Measurements from ENCODE around the gene PNCK.

GRCh38 chrX:153687121-153688039 is 13.8 kb upstream of the PNCK start, which contains the start of gene SLC6A8:
- TF ChIP-seq POLR2A (IDR thresholded peaks at IDR 0.05; ENCODE audit: low read length): peak; percentile 66
- TF ChIP-seq RAD21 (conservative IDR thresholded peaks at IDR 0.05 in 1 of 2, IDR thresholded peaks at IDR 0.05 in 1 of 2): 0 out of 5 replicates have a peak, but pooled peaks of 1 of the 2 experiments have one; percentile 16
- no peak for TF ChIP-seq EHF (CRISPR knock-in tag; IDR thresholded peaks at IDR 0.05)
- TF ChIP-seq CTCF (IDR thresholded peaks at IDR 0.05): peak; percentile 23
- TF ChIP-seq EHMT2 (IDR thresholded peaks at IDR 0.05; ENCODE audit: low read depth): no peak
- TF ChIP-seq, protein P1, sequence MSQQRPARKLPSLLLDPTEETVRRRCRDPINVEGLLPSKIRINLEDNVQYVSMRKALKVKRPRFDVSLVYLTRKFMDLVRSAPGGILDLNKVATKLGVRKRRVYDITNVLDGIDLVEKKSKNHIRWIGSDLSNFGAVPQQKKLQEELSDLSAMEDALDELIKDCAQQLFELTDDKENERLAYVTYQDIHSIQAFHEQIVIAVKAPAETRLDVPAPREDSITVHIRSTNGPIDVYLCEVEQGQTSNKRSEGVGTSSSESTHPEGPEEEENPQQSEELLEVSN (IDR thresholded peaks at IDR 0.05; ENCODE audit: borderline replicate concordance, low read depth): no peak

Measured in A549 (cell line).